ENCODE measurements around the gene C14orf132.

The C14orf132 gene

DNA sequence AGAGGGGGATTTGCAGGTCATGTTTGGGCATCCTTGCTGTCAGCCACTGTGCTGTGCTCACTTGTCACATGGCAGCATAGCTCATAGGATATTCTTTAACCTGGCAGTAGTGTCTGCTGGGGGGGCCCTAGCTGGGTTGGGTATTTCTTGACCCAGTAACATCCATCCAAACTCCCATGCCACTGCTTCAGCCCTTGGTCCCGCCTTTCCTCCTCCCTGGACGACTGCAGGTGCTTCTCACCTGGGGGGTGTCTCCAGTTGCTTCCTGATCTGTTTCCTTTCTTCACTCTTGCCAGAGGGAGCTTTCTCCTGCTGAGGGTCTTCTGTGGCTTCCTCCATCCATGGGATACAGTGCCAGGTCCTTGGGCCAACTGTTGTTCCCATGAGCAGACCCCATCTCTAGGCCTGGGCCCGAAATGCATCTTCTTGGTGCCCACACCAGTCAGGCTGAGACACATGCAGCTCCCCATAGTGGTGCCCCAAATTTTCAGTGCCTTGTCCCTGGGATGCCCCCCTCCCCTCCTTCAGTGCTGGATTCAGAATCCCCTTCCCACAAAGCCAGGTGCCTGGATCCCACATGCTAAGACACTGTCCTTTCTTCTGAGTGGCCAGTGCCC is 20.5 kb downstream of the C14orf132 start:
- no peak for DNase-seq
- H3K4me3 ChIP-seq (ENCODE audit: low read depth, low read length), result no peak overlapping the region
- H3K27me3 ChIP-seq (ENCODE audit: insufficient read depth, low read depth, severe bottlenecking), result no peaks in the 10 kb centered on the region
- H3K36me3 ChIP-seq, result peaks cover 13% of the 10 kb centered on the region
- TF ChIP-seq, protein P1, sequence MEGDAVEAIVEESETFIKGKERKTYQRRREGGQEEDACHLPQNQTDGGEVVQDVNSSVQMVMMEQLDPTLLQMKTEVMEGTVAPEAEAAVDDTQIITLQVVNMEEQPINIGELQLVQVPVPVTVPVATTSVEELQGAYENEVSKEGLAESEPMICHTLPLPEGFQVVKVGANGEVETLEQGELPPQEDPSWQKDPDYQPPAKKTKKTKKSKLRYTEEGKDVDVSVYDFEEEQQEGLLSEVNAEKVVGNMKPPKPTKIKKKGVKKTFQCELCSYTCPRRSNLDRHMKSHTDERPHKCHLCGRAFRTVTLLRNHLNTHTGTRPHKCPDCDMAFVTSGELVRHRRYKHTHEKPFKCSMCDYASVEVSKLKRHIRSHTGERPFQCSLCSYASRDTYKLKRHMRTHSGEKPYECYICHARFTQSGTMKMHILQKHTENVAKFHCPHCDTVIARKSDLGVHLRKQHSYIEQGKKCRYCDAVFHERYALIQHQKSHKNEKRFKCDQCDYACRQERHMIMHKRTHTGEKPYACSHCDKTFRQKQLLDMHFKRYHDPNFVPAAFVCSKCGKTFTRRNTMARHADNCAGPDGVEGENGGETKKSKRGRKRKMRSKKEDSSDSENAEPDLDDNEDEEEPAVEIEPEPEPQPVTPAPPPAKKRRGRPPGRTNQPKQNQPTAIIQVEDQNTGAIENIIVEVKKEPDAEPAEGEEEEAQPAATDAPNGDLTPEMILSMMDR (IDR thresholded peaks at IDR 0.05; ENCODE audit: low read depth, low read length), result no peak
- no peak overlapping the region for H3K27ac ChIP-seq
- no peaks in the 10 kb centered on the region for H3K9me3 ChIP-seq (ENCODE audit: severe bottlenecking)

DNA sequence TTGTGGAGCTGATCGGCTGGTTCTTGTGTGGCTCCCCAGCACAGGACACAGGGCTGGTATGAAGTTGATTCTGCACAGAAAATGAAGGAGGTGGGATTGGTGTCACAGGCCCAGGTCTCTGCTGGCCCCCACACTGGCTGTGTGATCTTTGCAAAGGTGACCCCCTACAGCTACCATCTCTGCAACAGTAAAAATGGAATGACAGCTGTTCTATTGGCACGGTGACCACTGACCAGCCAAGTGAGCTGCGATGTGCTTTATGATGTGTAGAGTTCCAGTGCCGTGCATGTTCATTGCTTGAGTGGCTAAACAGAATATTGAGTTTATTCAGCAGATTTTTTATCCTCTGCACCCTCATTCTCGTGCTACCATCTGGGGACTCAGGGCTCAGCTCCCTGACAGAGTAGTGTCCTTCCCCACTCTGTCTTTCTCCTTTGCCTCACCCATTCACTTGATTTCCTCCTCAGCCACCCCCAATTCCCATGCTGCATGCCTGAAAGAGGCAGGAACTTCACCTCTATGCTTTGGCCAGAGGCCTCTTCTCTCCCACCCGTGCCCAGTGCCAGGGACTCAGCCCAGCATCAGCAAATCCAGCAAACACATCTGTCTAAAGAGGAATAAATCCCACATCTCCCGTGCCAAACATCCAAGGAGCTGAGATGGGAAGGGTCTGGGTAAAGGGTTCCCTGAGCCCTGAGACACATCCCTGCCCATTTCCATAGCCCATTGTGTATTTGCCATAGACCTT is 21.2 kb downstream of the C14orf132 start:
- H3K27me3 ChIP-seq (ENCODE audit: insufficient read depth, low read depth, severe bottlenecking), result no peaks in the 10 kb centered on the region
- no peaks in the 10 kb centered on the region for H3K9me3 ChIP-seq (ENCODE audit: severe bottlenecking)
- H3K36me3 ChIP-seq, result peaks cover 13% of the 10 kb centered on the region
- no peak for DNase-seq
- TF ChIP-seq, protein P1 (IDR thresholded peaks at IDR 0.05; ENCODE audit: low read depth, low read length), result no peak
- H3K27ac ChIP-seq, result no peak overlapping the region
- no peak overlapping the region for H3K4me3 ChIP-seq (ENCODE audit: low read depth, low read length)

DNA sequence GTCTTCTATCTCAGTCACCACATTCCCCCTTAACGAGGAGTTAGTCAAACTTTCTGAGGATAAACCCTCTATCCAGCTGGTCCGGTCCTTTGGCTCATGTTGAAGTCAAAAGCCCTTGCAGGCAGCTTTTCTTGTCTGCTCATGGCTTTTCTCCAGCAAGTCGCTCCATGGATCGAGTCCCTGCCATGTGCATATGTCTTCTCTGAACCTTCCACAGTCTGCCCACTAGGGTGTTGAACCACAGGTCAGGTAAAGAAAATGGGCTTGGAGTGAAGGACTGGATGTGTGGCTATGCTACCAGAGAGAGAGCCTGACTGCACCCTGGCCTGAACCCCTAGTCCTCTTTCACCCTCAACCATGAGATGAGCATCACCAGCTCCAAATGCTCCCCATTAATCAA is 22.8 kb downstream of the C14orf132 start:
- Histone ChIP-seq H3K27me3 (ENCODE audit: insufficient read depth, low read depth, severe bottlenecking) (no peaks in the 10 kb centered on the region), H3K9me3 (ENCODE audit: severe bottlenecking) (no peaks in the 10 kb centered on the region), H3K36me3 (peaks cover 13% of the 10 kb centered on the region), H3K4me3 (ENCODE audit: low read depth, low read length) (no peak overlapping the region), H3K27ac (no peak overlapping the region)
- TF ChIP-seq, protein P1 (IDR thresholded peaks at IDR 0.05; ENCODE audit: low read depth, low read length), result 0 out of 2 replicates have a peak, but pooled peaks have one; percentile 6
- no peak for DNase-seq

DNA sequence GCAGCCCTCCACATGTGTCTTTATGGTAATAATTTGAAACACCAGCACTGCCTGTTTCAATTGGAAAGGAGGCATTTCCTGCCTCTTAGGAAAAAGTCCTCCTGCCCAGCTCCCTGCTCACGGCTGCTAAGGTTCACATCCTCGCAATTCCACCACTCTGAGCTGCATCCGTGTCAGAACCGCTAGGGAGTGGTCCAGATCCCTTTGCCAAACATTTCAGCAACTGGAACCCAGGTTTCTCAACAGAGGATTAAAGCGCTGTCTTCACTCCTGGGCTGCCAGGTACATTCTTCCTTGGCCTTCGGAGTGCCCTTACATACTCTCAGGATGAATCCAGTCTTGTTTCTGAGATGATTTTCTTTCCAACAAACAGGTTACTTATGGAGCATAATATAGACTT is 23.3 kb downstream of the C14orf132 start:
- TF ChIP-seq, protein P1 (IDR thresholded peaks at IDR 0.05; ENCODE audit: low read depth, low read length), result no peak
- H3K4me3 ChIP-seq (ENCODE audit: low read depth, low read length), result no peak overlapping the region
- DNase-seq, result no peak
- H3K27me3 ChIP-seq (ENCODE audit: insufficient read depth, low read depth, severe bottlenecking), result no peaks in the 10 kb centered on the region
- peaks cover 13% of the 10 kb centered on the region for H3K36me3 ChIP-seq
- H3K27ac ChIP-seq, result no peak overlapping the region
- H3K9me3 ChIP-seq (ENCODE audit: severe bottlenecking), result no peaks in the 10 kb centered on the region

DNA sequence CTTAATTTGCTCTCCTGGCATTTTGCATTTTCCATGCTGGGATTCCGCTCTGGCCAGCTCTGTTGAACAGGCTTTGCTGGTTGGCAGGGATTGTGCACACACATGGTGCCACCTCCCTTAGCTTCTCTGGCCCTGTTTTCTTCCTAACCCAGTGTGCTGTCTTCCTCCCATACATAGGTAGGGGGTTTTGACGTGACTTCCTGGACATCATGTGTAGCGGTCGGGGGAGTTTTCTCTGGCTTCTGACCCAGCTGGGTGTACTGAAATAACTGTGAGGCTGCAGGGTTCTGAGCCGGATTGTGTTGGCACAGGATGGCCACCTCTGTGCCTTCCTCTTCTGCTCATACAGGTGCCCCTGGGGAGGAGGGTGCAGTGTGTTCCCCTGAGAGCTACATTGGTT is 25.7 kb downstream of the C14orf132 start:
- DNase-seq, result no peak
- H3K36me3 ChIP-seq, result peaks cover 5% of the 10 kb centered on the region; the same call in 1 of the 2 replicates
- H3K4me3 ChIP-seq (ENCODE audit: low read depth, low read length), result no peak overlapping the region
- no peaks in the 10 kb centered on the region for H3K27me3 ChIP-seq (ENCODE audit: insufficient read depth, low read depth, severe bottlenecking)
- TF ChIP-seq, protein P1 (IDR thresholded peaks at IDR 0.05; ENCODE audit: low read depth, low read length), result no peak
- H3K9me3 ChIP-seq (ENCODE audit: severe bottlenecking), result no peaks in the 10 kb centered on the region
- no peak overlapping the region for H3K27ac ChIP-seq
